Trophoblast cell (in vitro differentiated cells and primary cell): ENCODE data around the gene FABP1.

Experiments used
- DNase-seq, 2 donors: peaks; one replicate each; pipeline ENCODE4 v3.0.0-alpha.2; 2016
- H2AFZ ChIP-seq: 2 replicates; pipeline ENCODE4 v1.6.1; 2013; ENCODE audit warnings: low read length, moderate library complexity, mild to moderate bottlenecking; ENCODE audit not compliant: insufficient read depth, poor library complexity
- H2AK5ac ChIP-seq: 2 replicates; pipeline ENCODE4 v1.6.1; 2013; ENCODE audit warnings: mild to moderate bottlenecking, low read length
- H2BK120ac ChIP-seq: 2 replicates; pipeline ENCODE4 v1.6.1; 2013; ENCODE audit warnings: low read length, mild to moderate bottlenecking, moderate library complexity; ENCODE audit not compliant: insufficient read depth, poor library complexity
- H2BK12ac ChIP-seq: 2 replicates; pipeline ENCODE4 v1.6.1; 2013; ENCODE audit warnings: mild to moderate bottlenecking, low read length, moderate library complexity
- H2BK5ac ChIP-seq: 2 replicates; pipeline ENCODE4 v1.6.1; 2013; ENCODE audit warnings: low read length, low read depth, moderate library complexity, mild to moderate bottlenecking; ENCODE audit not compliant: poor library complexity
- H3K14ac ChIP-seq: 2 replicates; pipeline ENCODE4 v1.6.1; 2013; ENCODE audit warnings: mild to moderate bottlenecking, low read length
- H3K18ac ChIP-seq: 2 replicates; pipeline ENCODE4 v1.6.1; 2013; ENCODE audit warnings: mild to moderate bottlenecking, low read length
- H3K23ac ChIP-seq: 2 replicates; pipeline ENCODE4 v1.6.1; 2013; ENCODE audit warnings: low read length
- H3K27ac ChIP-seq: 2 replicates; pipeline ENCODE4 v1.5.1; 2013; ENCODE audit warnings: low read depth, mild to moderate bottlenecking, inconsistent platforms, low read length, moderate library complexity
- H3K27me3 ChIP-seq: 2 replicates; pipeline ENCODE4 v1.6.1; 2013; ENCODE audit warnings: inconsistent platforms, mild to moderate bottlenecking, low read length, moderate library complexity; ENCODE audit not compliant: insufficient read depth
- H3K36me3 ChIP-seq, 2 experiments: 1 replicate in 1 of 2; 2 replicates in 1 of 2; pipeline ENCODE4 v1.6.1; 2013; ENCODE audit warnings: low read length in 2 of 2, mild to moderate bottlenecking in 2 of 2, moderate library complexity in 1 of 2; ENCODE audit not compliant: insufficient read depth in 2 of 2, control insufficient read depth in 1 of 2
- H3K4ac ChIP-seq: 2 replicates; pipeline ENCODE4 v1.6.1; 2013; ENCODE audit warnings: low read depth, mild to moderate bottlenecking, low read length, moderate library complexity
- H3K4me1 ChIP-seq, 2 experiments: 1 replicate in 1 of 2; 2 replicates in 1 of 2; pipeline ENCODE4 v1.6.1; 2013; ENCODE audit warnings: low read length in 2 of 2, mild to moderate bottlenecking in 2 of 2, moderate library complexity in 1 of 2; ENCODE audit not compliant: insufficient read depth in 2 of 2, control insufficient read depth in 1 of 2
- H3K4me2 ChIP-seq: 2 replicates; pipeline ENCODE4 v1.6.1; 2013; ENCODE audit warnings: inconsistent platforms, mild to moderate bottlenecking, low read length, moderate library complexity
- H3K4me3 ChIP-seq: 2 replicates; pipeline ENCODE4 v1.5.1; 2013; ENCODE audit warnings: mild to moderate bottlenecking, low read depth, low read length, inconsistent platforms
- H3K79me1 ChIP-seq: one replicate; pipeline ENCODE4 v1.6.1; 2013; ENCODE audit warnings: low read length
- H3K79me2 ChIP-seq: 2 replicates; pipeline ENCODE4 v1.6.1; 2013; ENCODE audit warnings: low read length, mild to moderate bottlenecking; ENCODE audit not compliant: control insufficient read depth, insufficient read depth, poor library complexity
- H3K9ac ChIP-seq: 2 replicates; pipeline ENCODE4 v1.6.1; 2013; ENCODE audit warnings: mild to moderate bottlenecking, low read length
- H3K9me3 ChIP-seq: 2 replicates; pipeline ENCODE4 v1.6.1; 2013; ENCODE audit warnings: low read depth, mild to moderate bottlenecking, control low read depth, inconsistent platforms, low read length; ENCODE audit not compliant: insufficient read depth
- H4K12ac ChIP-seq: 2 replicates; pipeline ENCODE4 v1.6.1; 2013; ENCODE audit warnings: low read depth, mild to moderate bottlenecking, low read length, moderate library complexity
- H4K8ac ChIP-seq: 2 replicates; pipeline ENCODE4 v1.6.1; 2013; ENCODE audit warnings: low read depth, mild to moderate bottlenecking, low read length, moderate library complexity
- H4K91ac ChIP-seq: one replicate; pipeline ENCODE4 v1.6.1; 2013; ENCODE audit warnings: low read depth, mild to moderate bottlenecking, low read length, moderate library complexity
- WGBS: extraction: QIAGEN DNeasy Blood & Tissue Kit; methylation state at CpG from one replicate; pipeline ENCODE4 v1.1.7; 2013; ENCODE audit warnings: missing lambda C conversion rate; ENCODE audit not compliant: insufficient read length, insufficient coverage; ENCODE audit errors: extremely low coverage; 5-methylcytosine and 5-hydroxymethylcytosine counted together

FABP1 gene

GRCh38 chr2:88159481-88159880 is 31.6 kb upstream of the FABP1 start:
- H2AFZ ChIP-seq, result no peak overlapping the region
- H3K18ac ChIP-seq, result no peak overlapping the region
- DNase-seq, result no peak
- no peak overlapping the region for H2BK5ac ChIP-seq
- no peaks in the 10 kb centered on the region for H3K79me2 ChIP-seq
- H2BK12ac ChIP-seq, result peak overlapping the region; percentile 18
- no peak overlapping the region for H3K4ac ChIP-seq
- no peaks in the 10 kb centered on the region for H3K36me3 ChIP-seq
- H3K4me3 ChIP-seq, result no peak overlapping the region
- H3K23ac ChIP-seq, result no peak overlapping the region
- no peak overlapping the region for H3K4me2 ChIP-seq
- H3K9me3 ChIP-seq, result no peaks in the 10 kb centered on the region
- H2BK120ac ChIP-seq, result no peak overlapping the region
- no peak overlapping the region for H4K8ac ChIP-seq
- H3K14ac ChIP-seq, result no peak overlapping the region
- H3K79me1 ChIP-seq, result no peaks in the 10 kb centered on the region
- H3K27ac ChIP-seq, result no peak overlapping the region
- no peak overlapping the region for H2AK5ac ChIP-seq
- H4K91ac ChIP-seq, result no peak overlapping the region
- no peaks in the 10 kb centered on the region for H3K27me3 ChIP-seq
- no peak overlapping the region for H3K9ac ChIP-seq
- no peaks in the 10 kb centered on the region for H3K4me1 ChIP-seq
- no CpG with 5 or more reads among the region's 3 CpGs for WGBS
- no peak overlapping the region for H4K12ac ChIP-seq

- peaks cover 7% of the 10 kb centered on the region for H3K9me3 ChIP-seq
- no peak overlapping the region for H3K4me2 ChIP-seq
- H4K8ac ChIP-seq, result no peak overlapping the region
- H2BK5ac ChIP-seq, result no peak overlapping the region
- H3K23ac ChIP-seq, result no peak overlapping the region
- H3K14ac ChIP-seq, result no peak overlapping the region
- no peaks in the 10 kb centered on the region for H3K27me3 ChIP-seq
- H3K18ac ChIP-seq, result no peak overlapping the region
- no peak overlapping the region for H2AFZ ChIP-seq
- no peaks in the 10 kb centered on the region for H3K79me2 ChIP-seq
- no peak overlapping the region for H3K9ac ChIP-seq
- no peak overlapping the region for H2BK12ac ChIP-seq
- no peak overlapping the region for H3K4me3 ChIP-seq
- H3K4me1 ChIP-seq, result no peaks in the 10 kb centered on the region
- H3K36me3 ChIP-seq, result no peaks in the 10 kb centered on the region
- H4K12ac ChIP-seq, result no peak overlapping the region
- no peak overlapping the region for H3K4ac ChIP-seq
- no peak for DNase-seq
- H3K27ac ChIP-seq, result no peak overlapping the region
- no peak overlapping the region for H2AK5ac ChIP-seq
- no peak overlapping the region for H2BK120ac ChIP-seq
- no peak overlapping the region for H4K91ac ChIP-seq
- H3K79me1 ChIP-seq, result no peaks in the 10 kb centered on the region
Observed at GRCh38 chr2:88148929-88149438, 21.1 kb upstream of the FABP1 start.

- Histone ChIP-seq H3K79me1 (no peaks in the 10 kb centered on the region), H2AK5ac (no peak overlapping the region), H3K36me3 (no peaks in the 10 kb centered on the region), H4K91ac (no peak overlapping the region), H3K23ac (no peak overlapping the region), H2BK120ac (no peak overlapping the region), H2AFZ (no peak overlapping the region), H3K27me3 (no peaks in the 10 kb centered on the region), H2BK12ac (no peak overlapping the region), H4K12ac (no peak overlapping the region), H3K9ac (no peak overlapping the region), H4K8ac (no peak overlapping the region), H3K4me2 (no peak overlapping the region), H3K4me1 (no peaks in the 10 kb centered on the region), H3K9me3 (peaks cover 7% of the 10 kb centered on the region), H3K27ac (no peak overlapping the region), H3K4me3 (no peak overlapping the region), H3K14ac (no peak overlapping the region), H3K4ac (no peak overlapping the region), H3K79me2 (no peaks in the 10 kb centered on the region), H3K18ac (no peak overlapping the region), H2BK5ac (no peak overlapping the region)
- WGBS, result no CpG with 5 or more reads among the region's 2 CpGs
- no peak for DNase-seq
Observed at GRCh38 chr2:88147145-88147544, 19.3 kb upstream of the FABP1 start.

GRCh38 chr2:88146590-88146989 is 18.7 kb upstream of the FABP1 start:
- Histone ChIP-seq H4K8ac (no peak overlapping the region), H3K18ac (no peak overlapping the region), H3K9ac (no peak overlapping the region), H3K9me3 (peaks cover 7% of the 10 kb centered on the region), H2BK120ac (no peak overlapping the region), H3K14ac (no peak overlapping the region), H3K79me1 (no peaks in the 10 kb centered on the region), H3K27ac (no peak overlapping the region), H3K4me1 (no peaks in the 10 kb centered on the region), H2BK5ac (no peak overlapping the region), H3K4me2 (no peak overlapping the region), H3K36me3 (no peaks in the 10 kb centered on the region), H3K4ac (no peak overlapping the region), H4K91ac (no peak overlapping the region), H2AK5ac (no peak overlapping the region), H3K27me3 (no peaks in the 10 kb centered on the region), H2AFZ (no peak overlapping the region), H3K4me3 (no peak overlapping the region), H4K12ac (no peak overlapping the region), H2BK12ac (no peak overlapping the region), H3K23ac (no peak overlapping the region), H3K79me2 (no peaks in the 10 kb centered on the region)
- DNase-seq, result no peak
